GM23248 (cell line): ENCODE measurements around the gene FGF14. TPM values are rescaled to one million over a fixed set of nuclear protein-coding genes. Genes with fewer than 3 reads are reported as not detected.

Experiments used
- DNase-seq: peaks from one replicate; pipeline ENCODE4 v3.0.0-alpha.2; 2015
- H2AFZ ChIP-seq: fragments of 200-600 bp; sonication (generic); 2 replicates; pipeline ENCODE4 v1.6.1; 2016; ENCODE audit warnings: antibody characterized with exemption
- H3F3A ChIP-seq: fragments of 200-600 bp; sonication (generic); 2 replicates; pipeline ENCODE4 v1.6.1; 2016; ENCODE audit warnings: mild to moderate bottlenecking, antibody characterized with exemption, mixed run types; ENCODE audit not compliant: insufficient read depth
- H3K27ac ChIP-seq: fragments of 200-600 bp; sonication (generic); 2 replicates; pipeline ENCODE4 v1.5.1; 2016; ENCODE audit warnings: mild to moderate bottlenecking
- H3K27me3 ChIP-seq: fragments of 200-600 bp; sonication (generic); replicated peaks from 2 replicates; pipeline ENCODE4 v1.6.1; 2016; ENCODE audit warnings: mild to moderate bottlenecking; ENCODE audit not compliant: insufficient read depth
- H3K36me3 ChIP-seq: fragments of 200-600 bp; sonication (generic); 2 replicates; pipeline ENCODE4 v1.6.1; 2016; ENCODE audit warnings: low read depth, mild to moderate bottlenecking
- H3K4me1 ChIP-seq: fragments of 200-600 bp; sonication (generic); 2 replicates; pipeline ENCODE4 v1.6.1; 2016; ENCODE audit warnings: mild to moderate bottlenecking; ENCODE audit not compliant: insufficient read depth
- H3K4me2 ChIP-seq: fragments of 200-600 bp; sonication (generic); one replicate; pipeline ENCODE4 v1.6.1; 2016; ENCODE audit warnings: mild to moderate bottlenecking; ENCODE audit not compliant: unreplicated experiment
- H3K4me3 ChIP-seq: fragments of 200-600 bp; sonication (generic); 2 replicates; pipeline ENCODE4 v1.5.1; 2016; ENCODE audit warnings: mild to moderate bottlenecking
- H3K79me2 ChIP-seq: fragments of 200-600 bp; sonication (generic); 2 replicates; pipeline ENCODE4 v1.6.1; 2016; ENCODE audit warnings: mild to moderate bottlenecking; ENCODE audit not compliant: insufficient read depth
- H3K9ac ChIP-seq: fragments of 200-600 bp; sonication (generic); 2 replicates; pipeline ENCODE4 v1.6.1; 2016; ENCODE audit warnings: mild to moderate bottlenecking
- H3K9me2 ChIP-seq: fragments of 200-600 bp; sonication (generic); 2 replicates; pipeline ENCODE4 v1.6.1; 2016; ENCODE audit warnings: mixed run types, mild to moderate bottlenecking, moderate library complexity; ENCODE audit not compliant: insufficient read depth
- H3K9me3 ChIP-seq: fragments of 200-600 bp; sonication (generic); one replicate; pipeline ENCODE4 v1.6.1; 2017; ENCODE audit warnings: low read depth
- H4K20me1 ChIP-seq: fragments of 200-600 bp; sonication (generic); 2 replicates; pipeline ENCODE4 v1.6.0; 2016; ENCODE audit not compliant: insufficient read depth
- EZH2 ChIP-seq: fragments of 200-600 bp; sonication (generic); IDR thresholded peaks from 2 replicates; pipeline ENCODE4 v1.6.1; 2018; ENCODE audit warnings: antibody characterized with exemption, mild to moderate bottlenecking; ENCODE audit not compliant: insufficient read depth, poor library complexity, severe bottlenecking
- EZH2phosphoT487 ChIP-seq: fragments of 200-600 bp; sonication (generic); IDR thresholded peaks from 2 replicates; pipeline ENCODE4 v1.6.1; 2018; ENCODE audit warnings: antibody characterized with exemption, moderate library complexity, mild to moderate bottlenecking, low read depth; ENCODE audit not compliant: insufficient read depth
- WGBS, 2 experiments: methylation state at CpG; one replicate each; pipeline ENCODE4 v1.1.6; 2015 to 2017; ENCODE audit warnings: low lambda C conversion rate in 2 of 2, low coverage in 1 of 2; ENCODE audit errors: missing lambda C conversion rate in 2 of 2; 5-methylcytosine and 5-hydroxymethylcytosine counted together
- in situ Hi-C: fragments of 300-500 bp; cut with MboI; formaldehyde crosslinking; loops from 2 replicates; pipeline ENCODE4 v1.15.0; 2020
- polyA plus RNA-seq: library from polyadenylated mRNA; unstranded; fragments of >200 nt; fragmentation: Nextera tagmentation; extraction: Ambion mirVana; gene quantifications from 2 replicates; pipeline ENCODE4 v1.2.1, GENCODE V29; 2016
- total RNA-seq: library from RNA; depleted of rRNA; stranded (reverse); fragments of >200 nt; shearing (Covaris generic); gene quantifications from 2 replicates; pipeline ENCODE4 v1.2.3, GENCODE V29; 2014

Gene FGF14
- total and polyA plus RNA-seq, 2 experiments from 2014 or later, result 1.9 TPM; not detected in 1

GRCh38 chr13:101728615-101729014, 673.2 kb downstream of the FGF14 start:
- Histone ChIP-seq H3K79me2 (no peaks in the 10 kb centered on the region), H3K9me2 (no peaks in the 10 kb centered on the region), H4K20me1 (no peaks in the 10 kb centered on the region), H3K36me3 (0 out of 2 replicates have a peak, but pooled peaks cover 4% of the 10 kb centered on the region), H3F3A (peaks cover 9% of the 10 kb centered on the region; the same call in 1 of the 2 replicates), H2AFZ (no peak overlapping the region), H3K27ac (no peak overlapping the region), H3K27me3 (no peaks in the 10 kb centered on the region), H3K4me2 (no peak overlapping the region), H3K4me3 (no peak overlapping the region), H3K9me3 (no peaks in the 10 kb centered on the region), H3K4me1 (no peaks in the 10 kb centered on the region), H3K9ac (no peak overlapping the region)
- no peak for TF ChIP-seq EZH2
- no peak for TF ChIP-seq EZH2phosphoT487
- no peak for DNase-seq
- in situ Hi-C loops, result no loop called here
- 84 to 87% methylated on average over 3 of the region's 3 CpGs for WGBS, 2 experiments

GRCh38 chr13:101728021-101728420, 673.8 kb downstream of the FGF14 start:
- TF ChIP-seq EZH2, result no peak
- TF ChIP-seq EZH2phosphoT487, result no peak
- no peak overlapping the region for H3K9ac ChIP-seq
- no peak overlapping the region for H2AFZ ChIP-seq
- peaks cover 9% of the 10 kb centered on the region; the same call in 1 of the 2 replicates for H3F3A ChIP-seq
- no peak overlapping the region for H3K4me3 ChIP-seq
- no peaks in the 10 kb centered on the region for H3K4me1 ChIP-seq
- no peak overlapping the region for H3K4me2 ChIP-seq
- H3K27me3 ChIP-seq, result no peaks in the 10 kb centered on the region
- no peak for DNase-seq
- H3K27ac ChIP-seq, result no peak overlapping the region
- H3K79me2 ChIP-seq, result no peaks in the 10 kb centered on the region
- H3K9me3 ChIP-seq, result no peaks in the 10 kb centered on the region
- peaks cover 10% of the 10 kb centered on the region; the same call in 1 of the 2 replicates for H3K36me3 ChIP-seq
- H4K20me1 ChIP-seq, result no peaks in the 10 kb centered on the region
- in situ Hi-C loops, result no loop called here
- H3K9me2 ChIP-seq, result no peaks in the 10 kb centered on the region

GRCh38 chr13:101727118-101727517, 674.7 kb downstream of the FGF14 start:
- H3K4me3 ChIP-seq, result no peak overlapping the region
- H3K27me3 ChIP-seq, result no peaks in the 10 kb centered on the region
- TF ChIP-seq EZH2phosphoT487, result no peak
- no peak for TF ChIP-seq EZH2
- 33 to 60% methylated on average over 1 of the region's 1 CpG for WGBS, 2 experiments
- H3K27ac ChIP-seq, result no peak overlapping the region
- H3K9ac ChIP-seq, result no peak overlapping the region
- H3F3A ChIP-seq, result peaks cover 9% of the 10 kb centered on the region; the same call in 1 of the 2 replicates
- no peak overlapping the region for H3K4me2 ChIP-seq
- H3K36me3 ChIP-seq, result peaks cover 18% of the 10 kb centered on the region; the same call in 1 of the 2 replicates
- H3K4me1 ChIP-seq, result no peaks in the 10 kb centered on the region
- in situ Hi-C loops, result no loop called here
- no peaks in the 10 kb centered on the region for H4K20me1 ChIP-seq
- H3K79me2 ChIP-seq, result no peaks in the 10 kb centered on the region
- H2AFZ ChIP-seq, result no peak overlapping the region
- no peaks in the 10 kb centered on the region for H3K9me3 ChIP-seq
- no peak for DNase-seq
- H3K9me2 ChIP-seq, result no peaks in the 10 kb centered on the region

- Histone ChIP-seq H3K4me3 (no peak overlapping the region), H3K27ac (no peak overlapping the region), H3K4me2 (no peak overlapping the region), H3K9me2 (no peaks in the 10 kb centered on the region), H3K4me1 (no peaks in the 10 kb centered on the region), H3K79me2 (no peaks in the 10 kb centered on the region), H3K36me3 (peaks cover 22% of the 10 kb centered on the region; the same call in 1 of the 2 replicates), H4K20me1 (no peaks in the 10 kb centered on the region), H3F3A (peaks cover 9% of the 10 kb centered on the region; the same call in 1 of the 2 replicates), H3K27me3 (no peaks in the 10 kb centered on the region), H2AFZ (no peak overlapping the region), H3K9ac (no peak overlapping the region), H3K9me3 (no peaks in the 10 kb centered on the region)
- in situ Hi-C loops, result no loop called here
- DNase-seq, result no peak
- WGBS, 2 experiments, result 91 to 100% methylated on average over 2 of the region's 2 CpGs
- TF ChIP-seq EZH2phosphoT487 (no peak), EZH2 (no peak)
Observed at GRCh38 chr13:101726681-101727080, 675.2 kb downstream of the FGF14 start.

- no peaks in the 10 kb centered on the region for H3K9me3 ChIP-seq
- no peaks in the 10 kb centered on the region for H3K27me3 ChIP-seq
- H3K4me2 ChIP-seq, result no peak overlapping the region
- no peaks in the 10 kb centered on the region for H4K20me1 ChIP-seq
- H3K4me1 ChIP-seq, result no peaks in the 10 kb centered on the region
- H3K9me2 ChIP-seq, result no peaks in the 10 kb centered on the region
- H3K79me2 ChIP-seq, result no peaks in the 10 kb centered on the region
- no peak overlapping the region for H3K9ac ChIP-seq
- no peaks in the 10 kb centered on the region for H3F3A ChIP-seq
- no peak overlapping the region for H3K27ac ChIP-seq
- no peak overlapping the region for H2AFZ ChIP-seq
- H3K36me3 ChIP-seq, result peaks cover 95% of the 10 kb centered on the region
- no peak overlapping the region for H3K4me3 ChIP-seq
- no peak for TF ChIP-seq EZH2phosphoT487
- no peak for TF ChIP-seq EZH2
- WGBS, 2 experiments, result 66 to 75% methylated on average over 3 of the region's 3 CpGs
- DNase-seq, result no peak
- in situ Hi-C loops, result no loop called here
Observed at GRCh38 chr13:101718496-101718895, 683.4 kb downstream of the FGF14 start.
